Fibroblast of lung (primary cell): ENCODE measurements around the gene MICAL2.

Source experiments
- EZH2 ChIP-seq: IDR thresholded peaks from 2 replicates; pipeline ENCODE4 v1.5.1; 2012; ENCODE audit warnings: low read length, control low read depth, mild to moderate bottlenecking; ENCODE audit errors: missing control alignments
- TF ChIP-seq, protein P1 (sequence below), 2 donors: IDR thresholded peaks in 1 of 2; conservative IDR thresholded peaks in 1 of 2; 1 replicate in 1 of 2; 2 replicates in 1 of 2; pipeline ENCODE4 v1.5.1; 2011 to 2012; ENCODE audit warnings: low read length in 2 of 2, control low read depth in 1 of 2, inconsistent platforms in 1 of 2, low read depth in 1 of 2, mild to moderate bottlenecking in 1 of 2

DNA sequence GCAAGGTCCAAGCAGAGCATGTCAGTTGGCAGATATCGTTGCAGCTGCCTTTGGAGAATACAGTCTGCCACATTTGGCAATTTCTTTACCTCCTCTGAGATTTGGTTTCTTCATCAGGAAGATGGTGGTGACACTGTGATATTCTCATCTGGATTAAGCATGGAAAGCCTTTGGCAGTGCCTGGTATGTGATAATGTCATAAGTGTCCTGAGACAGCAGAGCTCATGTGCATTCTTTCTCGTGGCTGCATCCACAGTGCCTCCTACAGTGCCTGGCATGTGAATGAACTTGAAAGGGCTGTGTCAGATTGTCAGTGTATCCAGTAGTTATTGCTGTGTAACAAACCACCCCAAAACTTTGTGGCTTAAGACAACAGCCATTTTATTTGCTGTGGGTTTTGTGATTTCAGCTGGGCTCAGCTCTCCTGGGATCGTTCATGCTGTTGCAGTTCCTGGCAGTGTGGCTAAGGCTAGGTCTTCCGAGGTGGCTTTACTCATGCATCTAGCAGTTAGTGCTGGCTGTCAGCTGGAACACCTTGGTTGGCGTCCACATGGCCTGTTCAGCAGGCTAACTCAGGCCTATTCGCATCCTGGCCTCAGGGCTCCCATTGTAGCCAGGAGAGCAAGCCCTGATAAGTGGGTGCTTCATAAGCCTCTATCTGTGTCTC, 35.7 kb upstream of the MICAL2 start:
- TF ChIP-seq, protein P1, sequence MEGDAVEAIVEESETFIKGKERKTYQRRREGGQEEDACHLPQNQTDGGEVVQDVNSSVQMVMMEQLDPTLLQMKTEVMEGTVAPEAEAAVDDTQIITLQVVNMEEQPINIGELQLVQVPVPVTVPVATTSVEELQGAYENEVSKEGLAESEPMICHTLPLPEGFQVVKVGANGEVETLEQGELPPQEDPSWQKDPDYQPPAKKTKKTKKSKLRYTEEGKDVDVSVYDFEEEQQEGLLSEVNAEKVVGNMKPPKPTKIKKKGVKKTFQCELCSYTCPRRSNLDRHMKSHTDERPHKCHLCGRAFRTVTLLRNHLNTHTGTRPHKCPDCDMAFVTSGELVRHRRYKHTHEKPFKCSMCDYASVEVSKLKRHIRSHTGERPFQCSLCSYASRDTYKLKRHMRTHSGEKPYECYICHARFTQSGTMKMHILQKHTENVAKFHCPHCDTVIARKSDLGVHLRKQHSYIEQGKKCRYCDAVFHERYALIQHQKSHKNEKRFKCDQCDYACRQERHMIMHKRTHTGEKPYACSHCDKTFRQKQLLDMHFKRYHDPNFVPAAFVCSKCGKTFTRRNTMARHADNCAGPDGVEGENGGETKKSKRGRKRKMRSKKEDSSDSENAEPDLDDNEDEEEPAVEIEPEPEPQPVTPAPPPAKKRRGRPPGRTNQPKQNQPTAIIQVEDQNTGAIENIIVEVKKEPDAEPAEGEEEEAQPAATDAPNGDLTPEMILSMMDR (conservative IDR thresholded peaks at IDR 0.05 in 1 of 2, IDR thresholded peaks at IDR 0.05 in 1 of 2; ENCODE audit: low read depth in 1 of 2, low read length in 2 of 2): no peak
- no peak for TF ChIP-seq EZH2
